Stomach (tissue), 4 donors: ENCODE data around the gene PIP4K2C.

Experiments
- CTCF ChIP-seq, 7 experiments: fragments of 450-650 bp in 4 of 7; fragments of 200-600 bp in 3 of 7; sonication (generic) in 3 of 7; IDR thresholded peaks; one replicate each; pipeline ENCODE4 v1.5.1; 2016 to 2019; ENCODE audit warnings: antibody characterized with exemption in 7 of 7, control low read depth in 2 of 7, mild to moderate bottlenecking in 1 of 7
- EP300 ChIP-seq: sonication (generic); formaldehyde crosslinking; IDR thresholded peaks from one replicate; pipeline ENCODE4 v1.6.1; 2017; ENCODE audit warnings: antibody characterized with exemption
- POLR2A ChIP-seq, 4 donors: fragments of 450-650 bp; IDR thresholded peaks; one replicate each; pipeline ENCODE4 v1.6.1; 2016; ENCODE audit warnings: antibody characterized with exemption in 4 of 4, control low read depth in 2 of 4, mild to moderate bottlenecking in 1 of 4, moderate library complexity in 1 of 4

- no peak for TF ChIP-seq POLR2A (IDR thresholded peaks at IDR 0.05)
- TF ChIP-seq EP300 = no peak
- TF ChIP-seq CTCF (IDR thresholded peaks at IDR 0.05) = no peak
Measured at GRCh38 chr12:57550641-57551549, 40.1 kb upstream of the PIP4K2C start.
